ENCODE measurements around the gene TTC34.

The TTC34 gene

DNA sequence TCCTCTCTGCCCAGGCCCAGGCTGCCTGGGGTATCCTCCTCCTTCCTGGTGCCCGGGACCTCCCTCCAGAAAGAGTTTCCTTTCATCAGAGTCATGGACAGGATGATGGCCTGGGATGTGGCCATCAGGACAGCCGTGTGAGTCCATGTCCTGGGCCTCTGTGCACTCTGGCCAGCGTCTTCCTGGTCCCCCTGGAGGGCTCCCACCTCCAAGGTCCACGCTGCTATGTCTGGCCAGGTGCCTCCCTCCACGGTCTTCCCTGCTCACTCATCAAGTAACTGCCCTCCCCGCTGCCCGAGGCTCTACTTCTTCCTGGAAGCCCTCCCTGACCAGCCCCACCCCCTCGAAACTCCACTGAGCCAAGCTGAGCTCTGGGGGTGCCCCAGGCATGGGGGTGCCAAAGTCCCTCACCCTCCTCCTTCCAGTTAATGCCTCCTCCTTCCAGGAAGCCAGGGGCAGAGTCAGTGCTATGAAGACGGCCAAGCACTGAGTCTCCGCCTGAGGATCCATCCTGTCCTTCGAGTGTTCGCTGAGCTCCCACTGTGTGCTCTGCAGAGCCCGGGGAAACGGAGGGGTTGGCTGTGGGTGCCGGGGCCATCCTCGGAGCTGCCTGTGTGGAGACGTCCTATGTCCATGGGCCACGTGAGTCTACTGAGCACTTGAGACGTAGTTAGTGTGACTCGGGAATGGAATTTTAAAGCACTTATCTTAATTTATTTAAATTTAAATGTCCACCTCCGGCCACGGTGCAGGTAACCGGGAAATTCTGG lies 28.5 kb upstream of the TTC34 start:
- no peak for DNase-seq

DNA sequence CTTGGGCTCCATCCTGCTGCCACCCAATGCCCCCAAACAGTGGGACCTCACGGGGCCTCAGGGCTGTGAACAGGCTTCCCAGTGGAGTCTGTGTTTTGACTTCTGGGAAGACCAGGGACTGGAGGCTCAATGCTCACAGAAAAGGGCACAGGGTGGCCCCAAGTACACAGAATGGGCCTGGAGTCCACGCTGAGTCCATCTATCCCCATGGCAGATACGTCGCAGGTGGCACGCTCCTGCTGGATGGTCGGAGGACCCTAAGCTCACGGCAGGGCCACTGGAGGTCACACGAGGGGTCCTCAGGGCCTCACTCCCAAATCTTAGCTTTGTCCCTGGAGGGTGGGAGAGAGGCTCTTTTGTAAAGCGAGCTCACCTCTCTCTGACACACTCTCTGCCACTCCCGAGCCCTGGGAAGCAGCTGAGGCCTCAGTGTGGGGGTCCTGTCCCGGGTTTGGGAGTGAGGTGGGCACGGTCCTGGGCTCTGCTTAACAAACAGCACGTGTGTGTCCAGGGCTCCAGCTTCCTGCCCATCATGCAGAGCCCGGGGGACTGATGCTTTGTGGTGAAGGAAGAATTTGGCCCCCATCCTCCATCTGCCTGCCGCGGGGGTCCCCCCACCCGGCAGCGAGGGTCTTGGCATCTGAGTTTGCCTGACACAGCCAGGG lies 27.2 kb upstream of the TTC34 start:
- DNase-seq: no peak

DNA sequence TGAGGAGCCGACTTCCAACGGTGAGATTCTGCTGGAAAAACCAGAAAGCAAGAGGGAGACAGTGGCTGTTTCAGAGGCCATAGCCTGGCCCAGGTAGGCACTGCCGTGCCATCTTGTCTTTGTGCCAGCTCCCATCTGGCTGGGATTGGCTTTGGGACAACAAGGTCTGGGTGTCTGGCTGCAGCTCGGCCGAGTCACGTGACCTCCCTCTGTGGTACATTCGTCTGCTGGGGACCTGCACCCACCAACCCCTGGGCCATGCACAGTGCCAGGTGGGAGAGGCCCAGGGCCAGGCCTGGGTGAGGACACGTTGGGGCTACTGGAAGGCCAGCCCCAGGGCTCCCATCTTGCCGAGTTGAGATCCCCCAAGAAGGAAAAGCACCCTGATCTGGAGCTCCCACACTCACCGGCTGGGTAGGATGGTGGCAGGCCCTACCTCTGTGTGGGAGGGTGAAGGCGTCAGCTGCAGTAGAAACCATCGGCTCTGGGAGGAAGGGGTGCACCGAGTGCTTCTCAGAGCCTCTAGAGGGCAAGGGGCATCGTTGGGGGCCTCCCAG lies 25.3 kb upstream of the TTC34 start:
- no peak for DNase-seq

DNA sequence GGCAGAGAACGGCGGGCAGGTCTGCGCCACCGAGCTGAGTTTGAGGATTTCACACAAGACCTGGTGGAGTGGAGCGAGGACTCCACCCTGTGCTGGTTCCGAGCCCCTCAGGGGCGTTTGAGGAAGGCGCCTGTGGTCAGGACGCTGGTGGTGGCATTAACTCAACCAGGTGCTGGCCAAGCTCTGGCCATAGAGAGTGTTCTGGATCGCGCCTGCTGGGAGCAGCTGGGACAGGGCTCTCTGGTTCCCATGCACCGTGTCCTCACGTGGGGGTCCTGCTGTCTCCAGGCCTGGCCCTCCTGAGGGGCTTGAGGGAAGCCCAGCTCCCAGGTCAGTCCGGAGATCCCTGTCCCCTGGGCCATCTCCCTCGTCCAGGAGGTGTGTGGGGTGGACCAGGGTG lies 24.8 kb upstream of the TTC34 start:
- no peak for DNase-seq

DNA sequence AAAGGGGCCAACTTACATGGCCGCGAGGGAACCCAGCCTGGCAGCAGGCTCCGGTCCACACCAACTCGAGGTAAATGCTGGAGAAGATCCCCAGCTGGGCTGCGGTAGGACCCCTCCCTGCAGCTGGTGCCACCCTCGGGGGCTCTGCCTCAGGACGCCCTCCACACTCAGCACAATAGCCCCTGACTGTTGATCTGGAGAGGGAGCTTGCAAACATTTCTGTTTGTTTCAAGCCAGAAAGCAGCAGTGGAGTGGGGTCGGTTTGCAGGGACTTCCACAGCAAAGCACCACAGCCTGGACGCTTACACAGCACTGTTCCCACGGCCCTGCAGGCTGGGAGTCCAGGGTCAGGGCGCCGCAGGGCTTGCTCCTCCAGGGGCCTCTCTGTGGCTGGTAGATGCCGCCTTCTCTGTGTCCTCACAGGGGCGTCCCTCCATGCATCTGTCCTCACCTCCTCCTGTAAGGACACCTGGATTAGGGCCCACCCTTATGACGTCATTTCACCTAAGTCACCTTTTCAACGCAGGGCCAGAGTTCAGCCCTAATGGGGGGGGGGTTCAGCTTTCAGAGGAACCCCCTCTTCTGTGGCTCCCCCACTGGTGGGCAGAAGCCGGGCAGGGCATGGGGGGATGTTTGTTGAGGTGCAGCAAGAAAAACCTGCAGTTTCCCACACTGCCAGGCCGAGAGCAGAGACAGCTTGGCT lies 24.1 kb upstream of the TTC34 start:
- no peak for DNase-seq

DNA sequence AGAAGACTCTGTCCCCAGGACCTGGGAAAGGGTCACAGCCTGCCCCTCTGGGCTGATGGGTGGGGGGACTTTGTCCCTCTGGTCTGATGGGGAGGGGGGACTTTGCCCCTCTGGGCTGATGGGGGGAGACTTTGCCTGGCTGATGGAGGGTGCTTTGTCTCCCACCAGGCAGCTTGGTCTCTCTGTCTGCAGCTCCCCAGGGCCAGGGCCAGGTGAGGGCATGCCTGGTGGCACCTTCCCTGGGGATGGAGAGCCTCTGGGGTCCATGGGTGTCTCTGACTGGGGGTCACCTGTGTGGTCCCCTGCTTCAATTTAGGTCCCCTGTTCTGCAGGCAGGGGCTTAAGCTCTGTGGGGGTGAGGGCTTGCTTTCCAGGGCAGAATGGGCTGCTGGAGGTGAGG lies 23.5 kb upstream of the TTC34 start:
- no peak for DNase-seq

DNA sequence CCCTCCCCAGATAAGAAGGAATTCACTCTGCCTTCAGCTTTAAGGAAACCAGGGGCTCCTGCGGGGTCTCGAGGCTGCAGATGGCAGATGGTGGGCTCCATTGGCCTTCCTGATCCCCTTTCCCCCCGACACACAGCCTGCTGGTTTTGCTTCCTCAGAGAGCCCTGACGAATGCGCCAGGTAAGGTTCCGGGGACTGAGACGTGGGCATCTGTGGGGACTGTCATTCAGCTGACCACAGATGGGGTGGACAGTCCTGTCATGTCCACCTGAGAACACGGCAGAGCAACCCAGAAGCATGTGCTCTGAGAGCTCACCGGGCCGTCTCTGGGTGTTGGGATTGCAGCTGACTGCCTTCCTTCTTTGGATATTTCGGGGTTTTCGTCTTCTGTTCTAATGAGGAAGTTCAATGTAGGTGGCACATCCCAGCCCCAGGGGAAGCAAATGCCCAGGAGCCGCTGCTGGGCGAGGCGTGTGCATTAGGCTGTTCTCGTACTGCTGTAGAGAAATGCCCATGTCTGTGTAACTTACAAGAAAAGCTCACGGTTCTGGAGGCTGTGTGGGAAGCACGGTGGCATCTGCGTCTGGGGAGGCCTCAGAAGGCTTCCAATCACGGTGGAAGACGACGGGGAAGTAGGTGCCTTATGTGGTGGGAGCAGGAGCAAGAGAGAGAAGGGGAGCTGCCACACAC lies 22.6 kb upstream of the TTC34 start:
- DNase-seq: peak; percentile 14 to 60 (median 46)

DNA sequence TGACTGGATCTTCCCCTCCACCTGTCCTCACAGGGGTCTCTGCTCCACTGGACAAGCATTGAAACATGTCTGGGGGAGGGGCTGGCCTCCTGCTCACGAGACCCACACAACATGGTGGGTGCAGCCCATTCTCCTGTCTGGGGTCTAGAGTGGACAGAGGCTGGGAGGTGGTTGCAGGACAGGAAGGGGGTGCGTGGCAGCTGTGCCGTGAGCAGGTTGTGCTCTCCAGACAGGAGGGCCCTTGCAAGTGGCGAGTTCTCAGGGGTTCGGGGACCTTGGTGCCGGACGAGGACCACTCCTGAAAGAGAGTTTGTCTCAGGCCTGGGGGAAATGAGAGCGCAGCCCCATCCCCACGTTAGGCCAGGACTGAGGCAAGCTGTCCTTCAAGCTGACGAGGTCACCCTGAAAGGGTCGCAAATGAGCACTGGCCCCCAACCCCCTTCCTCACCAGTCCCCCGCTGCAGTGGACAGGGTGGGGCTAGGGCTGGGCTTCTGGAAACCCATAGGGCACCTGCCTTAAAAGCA lies 21.2 kb upstream of the TTC34 start:
- DNase-seq: no peak

DNA sequence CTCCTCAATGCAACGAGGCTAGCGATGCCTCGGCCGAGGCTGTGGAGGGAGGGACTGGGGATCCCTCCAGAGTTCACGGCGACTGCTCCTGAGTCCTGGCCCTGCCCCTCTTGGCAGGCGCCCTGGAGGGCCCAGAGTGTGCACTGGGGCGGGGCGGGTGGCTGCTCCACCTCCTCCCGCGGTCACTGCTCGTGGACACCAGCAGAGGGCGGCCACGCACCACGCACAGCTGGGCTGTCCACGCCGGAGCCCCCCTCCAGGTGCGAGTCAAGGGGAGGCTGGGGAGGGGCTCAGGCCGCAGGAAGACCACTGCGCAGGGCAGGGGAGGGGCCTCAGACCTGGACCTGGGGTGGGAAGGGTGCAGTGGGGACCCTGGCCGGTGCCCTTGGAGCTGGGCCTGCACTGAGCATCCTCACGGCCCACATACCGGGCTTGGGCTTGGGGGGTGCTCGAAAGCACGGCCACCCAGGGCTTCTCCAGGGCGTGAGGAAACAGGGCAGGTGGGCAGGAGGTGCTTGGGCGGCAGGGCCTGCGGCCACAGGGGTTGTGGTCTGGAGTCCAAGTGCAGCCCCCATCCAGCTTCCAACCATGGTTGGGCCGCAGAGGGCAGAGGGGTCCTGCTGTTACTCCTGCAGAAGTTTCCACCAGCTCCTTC lies 20.6 kb upstream of the TTC34 start:
- DNase-seq: peak; percentile 33 to 69 (median 56)

DNA sequence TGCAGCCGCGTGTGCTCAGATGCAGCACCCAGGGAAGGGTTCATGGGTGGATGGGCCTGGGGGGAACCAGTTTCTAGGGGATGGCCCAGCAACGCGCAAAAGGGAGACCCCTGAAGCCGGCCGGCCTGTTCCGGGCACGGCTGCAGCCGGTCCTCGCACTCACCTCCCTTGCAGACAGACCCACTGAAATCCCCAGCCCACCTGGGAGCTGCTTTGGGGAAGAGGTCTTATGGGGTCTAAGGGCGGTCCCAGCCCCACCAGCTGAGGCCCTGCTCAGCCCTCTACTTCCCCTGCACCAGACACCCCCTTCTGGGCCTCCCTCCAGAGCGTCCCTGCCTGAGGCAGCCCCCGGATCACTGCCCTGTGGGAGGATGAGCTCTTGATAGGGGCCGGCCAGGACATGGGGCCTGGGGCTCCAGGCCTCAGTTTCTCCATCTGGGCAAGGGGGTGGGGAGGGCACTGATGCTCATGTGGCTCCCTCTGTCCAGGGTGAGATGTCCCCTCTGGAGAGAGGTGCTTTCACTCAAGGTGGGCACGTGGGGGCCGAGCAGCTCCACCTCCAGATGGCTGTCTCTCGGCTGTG lies 20.0 kb upstream of the TTC34 start:
- DNase-seq: no peak

DNA sequence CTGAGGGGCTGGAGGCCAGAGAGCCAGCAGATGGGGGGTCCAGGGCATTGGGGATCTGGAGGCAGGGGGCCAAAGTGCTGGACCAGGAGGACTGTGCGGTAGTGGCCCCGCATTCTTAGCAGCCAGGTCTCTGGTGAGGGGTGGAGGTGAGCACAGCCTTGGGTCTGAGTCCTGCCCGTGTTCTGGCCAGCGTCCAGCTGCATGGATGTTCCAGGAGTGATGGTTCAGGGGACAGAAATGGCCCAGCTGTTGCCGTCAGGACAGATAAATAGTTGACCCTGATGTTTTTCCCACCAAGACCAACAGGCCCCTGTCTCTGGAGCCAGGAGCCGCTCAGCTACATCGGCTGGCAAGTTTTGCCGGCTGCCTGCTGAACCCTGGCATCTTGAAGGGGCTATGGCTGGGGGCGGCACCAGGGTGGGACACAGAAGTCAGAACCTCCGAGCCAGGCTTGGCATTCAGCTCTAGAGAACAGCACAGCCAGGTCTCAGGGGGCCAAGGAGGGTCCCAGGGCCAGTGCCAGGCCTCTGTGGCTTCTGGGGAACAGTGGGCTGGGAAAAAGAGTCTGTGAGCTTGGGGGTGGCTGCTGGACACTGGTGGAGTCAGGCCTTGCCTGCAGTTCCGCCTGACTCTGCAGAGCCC lies 19.4 kb upstream of the TTC34 start:
- DNase-seq: no peak

DNA sequence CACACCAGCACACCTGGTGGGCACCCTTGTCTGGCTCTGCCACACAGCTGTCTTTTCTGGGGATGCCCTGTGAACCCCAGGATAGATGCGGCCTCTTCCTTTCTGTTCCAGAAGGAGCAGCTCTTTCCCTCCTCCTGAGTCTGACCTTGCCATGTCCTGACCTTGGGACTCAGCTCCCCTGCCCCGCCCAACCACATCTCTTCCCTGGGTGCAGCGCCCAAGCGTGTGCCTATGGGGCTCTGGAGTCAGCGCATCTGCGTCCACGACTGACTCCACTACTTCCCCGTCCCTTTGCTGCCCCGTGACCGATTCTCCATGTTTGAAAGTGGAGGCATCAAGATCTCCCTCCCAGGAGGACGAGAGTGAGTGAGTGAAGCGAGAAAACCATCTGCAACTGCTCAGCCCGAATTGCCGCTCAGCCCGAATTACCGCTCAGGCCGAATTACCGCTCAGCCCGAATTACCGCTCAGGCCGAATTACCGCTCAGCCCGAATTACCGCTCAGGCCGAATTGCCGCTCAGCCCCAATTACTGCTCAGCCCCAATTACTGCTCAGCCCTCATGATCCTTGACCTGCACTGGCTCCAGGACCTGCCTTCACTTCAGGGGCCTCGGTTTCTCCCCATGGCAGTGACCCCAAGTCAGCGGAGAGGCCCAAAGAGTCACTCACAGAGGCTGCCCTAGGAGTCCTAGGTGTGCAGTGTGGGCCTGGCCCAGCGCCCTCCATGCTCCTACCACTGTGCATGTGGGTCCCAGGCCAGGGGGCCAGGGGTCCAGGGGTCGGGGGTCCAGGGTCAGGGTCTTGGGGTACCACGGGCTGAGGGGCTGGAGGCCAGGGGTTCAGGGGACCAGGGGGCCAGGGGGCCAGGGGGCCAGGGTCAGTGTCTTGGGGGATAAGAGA lies 18.6 kb upstream of the TTC34 start:
- DNase-seq: no peak

DNA sequence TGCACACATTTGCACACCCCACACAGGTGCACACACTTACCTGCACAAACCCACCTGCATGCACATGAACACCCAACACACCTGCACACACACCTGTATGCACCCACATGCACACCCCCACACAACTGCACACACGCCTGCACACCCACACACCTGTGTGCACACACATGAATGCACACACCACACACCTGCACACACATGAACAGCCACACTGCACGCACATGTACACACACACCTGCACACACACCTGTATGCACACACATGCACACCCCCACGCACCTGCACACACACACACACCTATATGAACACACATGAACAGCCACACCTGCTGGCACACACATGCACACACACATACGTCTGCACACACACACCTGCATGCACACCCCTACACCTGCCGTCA lies 17.9 kb upstream of the TTC34 start:
- no peak for DNase-seq

DNA sequence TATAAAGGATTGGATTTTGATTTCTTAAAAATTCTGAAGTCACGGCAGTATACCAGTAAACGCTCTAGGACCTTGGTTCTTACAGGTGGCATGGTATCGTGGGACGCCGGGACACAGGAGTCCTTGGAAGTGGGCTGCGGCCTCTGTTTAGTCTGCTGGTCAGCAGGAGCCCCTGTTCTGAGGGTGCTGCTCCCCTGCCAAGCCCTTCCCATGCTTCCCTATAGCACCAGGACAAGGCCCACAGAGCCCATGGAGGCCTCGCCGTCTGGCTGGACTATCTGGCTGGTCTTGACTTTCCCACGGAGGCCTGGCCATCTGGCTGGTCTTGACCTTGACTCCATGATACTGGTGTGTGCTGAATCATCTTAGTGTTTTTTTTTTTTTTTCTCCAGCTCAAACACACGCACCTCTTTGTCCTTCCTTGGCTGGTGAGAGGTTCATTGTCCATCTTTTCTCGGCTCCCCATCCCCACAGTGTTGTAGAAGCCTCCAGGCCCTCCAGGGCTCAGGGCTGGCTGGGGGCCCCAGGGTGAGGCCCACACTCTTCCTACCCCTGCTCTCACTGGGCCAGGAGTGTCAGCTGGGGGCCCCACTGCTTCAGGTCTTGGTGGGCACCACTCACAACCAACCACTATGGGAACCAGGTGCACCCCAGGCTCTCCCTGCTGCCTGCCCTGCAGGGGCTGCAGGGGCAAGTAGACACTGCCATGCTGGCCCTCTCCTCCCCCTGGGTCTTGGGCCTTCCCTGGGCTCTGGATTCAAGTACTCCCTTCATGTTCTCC lies 16.5 kb upstream of the TTC34 start:
- no peak for DNase-seq

DNA sequence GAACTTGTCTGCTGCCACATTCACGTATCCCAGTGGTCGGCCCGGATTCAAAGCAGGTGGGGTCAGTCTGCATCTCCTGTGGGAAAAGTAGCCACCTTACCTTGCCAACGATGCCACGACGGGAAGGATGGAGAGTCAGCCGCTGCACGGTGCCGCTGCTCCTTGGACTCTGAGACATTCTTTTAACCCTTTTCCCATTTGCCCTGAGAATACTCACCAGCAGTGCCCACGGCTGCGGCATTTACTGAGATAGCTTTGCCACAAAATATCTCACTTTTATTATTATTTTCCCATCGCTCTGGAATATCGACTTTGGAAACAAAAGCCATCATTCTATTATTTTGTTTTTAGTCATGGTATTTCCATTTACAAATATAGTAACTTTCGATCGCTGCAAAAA lies 15.3 kb upstream of the TTC34 start:
- no peak for DNase-seq

DNA sequence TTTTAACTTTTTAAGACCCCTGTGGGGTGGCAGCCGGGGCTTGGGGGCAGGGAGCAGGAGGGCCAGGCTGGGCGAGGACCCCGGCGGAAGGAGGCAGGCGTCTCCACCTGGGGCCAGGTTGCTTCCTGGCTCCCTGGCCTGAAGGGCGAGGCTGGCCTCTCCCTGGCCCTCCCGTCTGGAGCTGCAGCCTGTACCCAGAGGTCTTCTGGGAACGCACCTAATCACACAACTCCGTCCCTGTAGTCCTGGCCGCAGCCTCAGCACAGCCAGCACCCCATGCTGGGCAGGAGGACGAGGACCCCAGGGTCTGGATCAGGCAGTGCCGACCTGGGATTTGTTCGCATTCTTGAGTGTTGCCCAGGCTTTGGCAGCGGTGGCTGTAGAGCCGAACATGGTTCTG lies 14.1 kb upstream of the TTC34 start:
- DNase-seq: no peak

DNA sequence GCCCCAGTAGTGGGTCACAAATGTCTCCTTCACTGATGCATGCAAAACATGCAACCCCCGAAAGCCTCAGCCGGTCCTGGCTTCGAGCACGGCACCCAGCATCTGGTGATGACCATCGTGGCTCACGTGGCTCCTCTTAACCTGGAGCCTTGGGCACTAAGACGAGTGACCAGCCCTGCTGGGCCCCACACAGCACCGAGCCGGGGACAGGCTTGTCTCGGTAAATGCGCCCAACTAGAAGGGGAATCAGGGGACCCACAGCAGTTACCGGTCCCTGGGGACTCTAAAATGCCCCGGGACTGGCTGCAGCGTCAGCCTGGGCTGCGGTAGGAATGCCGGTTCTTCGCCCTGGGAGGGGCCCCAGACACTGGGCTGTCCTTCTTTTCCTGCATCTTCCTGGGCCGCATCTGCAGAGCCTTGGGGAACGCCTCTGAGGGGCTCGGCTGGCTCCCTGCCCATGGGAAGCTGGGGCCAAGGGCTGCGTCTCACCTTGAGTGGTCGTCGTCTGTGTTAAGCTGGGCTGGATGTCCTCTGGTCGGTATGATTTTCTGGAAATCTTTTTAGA lies 13.1 kb upstream of the TTC34 start:
- DNase-seq: no peak

DNA sequence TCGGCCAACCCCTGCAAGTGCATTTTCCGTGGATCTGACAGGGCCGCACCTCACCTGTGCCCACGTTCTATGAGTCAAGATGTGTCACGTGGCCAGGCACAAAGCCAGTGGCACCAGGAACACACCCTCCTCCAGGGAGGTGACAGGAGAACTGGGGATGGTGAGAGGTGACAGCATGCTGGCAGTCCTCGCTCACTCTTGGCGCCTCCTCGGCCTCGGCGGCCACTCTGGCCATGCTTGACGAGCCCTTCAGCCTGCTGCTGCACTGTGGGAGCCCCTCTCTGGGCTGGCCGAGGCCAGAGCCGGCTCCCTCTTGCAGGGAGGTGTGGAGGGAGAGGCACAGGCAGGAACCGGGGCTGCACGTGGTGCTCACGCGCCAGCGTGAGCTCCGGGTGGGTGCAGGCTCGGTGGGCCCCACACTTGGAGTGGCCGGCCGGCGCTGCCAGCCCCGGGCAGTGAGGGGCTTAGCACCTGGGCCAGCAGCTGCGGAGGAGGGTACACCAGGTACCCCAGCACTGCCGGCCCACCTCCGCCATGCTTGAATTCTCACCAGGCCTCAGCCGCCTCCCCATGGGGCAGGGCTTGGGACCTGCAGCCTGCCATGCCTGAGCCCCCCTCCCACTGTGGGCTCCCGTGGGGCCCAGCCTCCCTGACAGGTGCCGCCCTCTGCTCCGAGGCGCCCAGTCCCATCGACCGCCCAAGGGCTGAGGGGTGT lies 11.6 kb upstream of the TTC34 start:
- no peak for DNase-seq
